ENCODE data around the gene PLBD2.

The PLBD2 gene

GRCh38 chr12:113414519-113415038 is 56.2 kb downstream of the PLBD2 start:
- no peaks in the 10 kb centered on the region for H3K4me1 ChIP-seq (ENCODE audit: control insufficient read depth in 2 of 2, insufficient read depth in 2 of 2, low read length in 2 of 2)
- no peaks in the 10 kb centered on the region for H3K27me3 ChIP-seq (ENCODE audit: control insufficient read depth in 2 of 2, insufficient read depth in 2 of 2, low read length in 2 of 2)
- no peaks in the 10 kb centered on the region for H3K36me3 ChIP-seq (ENCODE audit: control insufficient read depth in 2 of 2, insufficient read depth in 2 of 2, low read length in 2 of 2)
- no peaks in the 10 kb centered on the region for H3K9me3 ChIP-seq (ENCODE audit: control insufficient read depth in 2 of 2, low read length in 2 of 2)
- no peak overlapping the region for H3K4me3 ChIP-seq (ENCODE audit: low read length in 2 of 2)
- no peak overlapping the region for H3K9ac ChIP-seq (ENCODE audit: low read depth in 1 of 2, low read length in 2 of 2)
- H3K27ac ChIP-seq (ENCODE audit: low read depth in 2 of 2, low read length in 2 of 2), result no peak overlapping the region

- Histone ChIP-seq H3K9ac (ENCODE audit: low read depth in 1 of 2, low read length in 2 of 2) (no peak overlapping the region), H3K27ac (ENCODE audit: low read depth in 2 of 2, low read length in 2 of 2) (peak overlapping the region; percentile 16 to 38), H3K36me3 (ENCODE audit: control insufficient read depth in 2 of 2, insufficient read depth in 2 of 2, low read length in 2 of 2) (no peaks in the 10 kb centered on the region), H3K27me3 (ENCODE audit: control insufficient read depth in 2 of 2, insufficient read depth in 2 of 2, low read length in 2 of 2) (no peaks in the 10 kb centered on the region), H3K4me1 (ENCODE audit: control insufficient read depth in 2 of 2, insufficient read depth in 2 of 2, low read length in 2 of 2) (no peaks in the 10 kb centered on the region), H3K9me3 (ENCODE audit: control insufficient read depth in 2 of 2, low read length in 2 of 2) (no peaks in the 10 kb centered on the region), H3K4me3 (ENCODE audit: low read length in 2 of 2) (no peak overlapping the region)
These were observed 57.8 kb downstream of the PLBD2 start for GRCh38 chr12:113416091-113416754.

- Histone ChIP-seq H3K27me3 (ENCODE audit: control insufficient read depth in 2 of 2, insufficient read depth in 2 of 2, low read length in 2 of 2) (no peaks in the 10 kb centered on the region), H3K27ac (ENCODE audit: low read depth in 2 of 2, low read length in 2 of 2) (no peak overlapping the region), H3K4me3 (ENCODE audit: low read length in 2 of 2) (no peak overlapping the region), H3K9me3 (ENCODE audit: control insufficient read depth in 2 of 2, low read length in 2 of 2) (no peaks in the 10 kb centered on the region), H3K36me3 (ENCODE audit: control insufficient read depth in 2 of 2, insufficient read depth in 2 of 2, low read length in 2 of 2) (no peaks in the 10 kb centered on the region), H3K4me1 (ENCODE audit: control insufficient read depth in 2 of 2, insufficient read depth in 2 of 2, low read length in 2 of 2) (peaks cover 3 to 12% of the 10 kb centered on the region in 2 donors), H3K9ac (ENCODE audit: low read depth in 1 of 2, low read length in 2 of 2) (no peak overlapping the region)
These were observed 60.0 kb downstream of the PLBD2 start for GRCh38 chr12:113418213-113418879.

- H3K4me1 ChIP-seq (ENCODE audit: control insufficient read depth in 2 of 2, insufficient read depth in 2 of 2, low read length in 2 of 2), result peaks cover 3 to 12% of the 10 kb centered on the region in 2 donors
- no peak overlapping the region for H3K27ac ChIP-seq (ENCODE audit: low read depth in 2 of 2, low read length in 2 of 2)
- no peaks in the 10 kb centered on the region for H3K27me3 ChIP-seq (ENCODE audit: control insufficient read depth in 2 of 2, insufficient read depth in 2 of 2, low read length in 2 of 2)
- H3K4me3 ChIP-seq (ENCODE audit: low read length in 2 of 2), result no peak overlapping the region
- H3K36me3 ChIP-seq (ENCODE audit: control insufficient read depth in 2 of 2, insufficient read depth in 2 of 2, low read length in 2 of 2), result no peaks in the 10 kb centered on the region
- H3K9me3 ChIP-seq (ENCODE audit: control insufficient read depth in 2 of 2, low read length in 2 of 2), result no peaks in the 10 kb centered on the region
- H3K9ac ChIP-seq (ENCODE audit: low read depth in 1 of 2, low read length in 2 of 2), result no peak overlapping the region
These were observed 62.7 kb downstream of the PLBD2 start for GRCh38 chr12:113420996-113421595.

GRCh38 chr12:113422030-113422885 is 63.9 kb downstream of the PLBD2 start, which contains the start of gene SDSL:
TSS of gene SDSL (plus strand) at chr12:113422380. CDS start at chr12:113427983, 5,603 bp downstream.
- peak within 1 kb of the TSS; percentile 85 to 88 for H3K4me3 ChIP-seq (ENCODE audit: low read length in 2 of 2)
- peak within 1 kb of the TSS; percentile 67 to 72 for H3K27ac ChIP-seq (ENCODE audit: low read depth in 2 of 2, low read length in 2 of 2)
- no peaks in the 10 kb centered on the region for H3K27me3 ChIP-seq (ENCODE audit: control insufficient read depth in 2 of 2, insufficient read depth in 2 of 2, low read length in 2 of 2)
- H3K4me1 ChIP-seq (ENCODE audit: control insufficient read depth in 2 of 2, insufficient read depth in 2 of 2, low read length in 2 of 2), result peaks cover 3 to 12% of the 10 kb centered on the region in 2 donors
- H3K9me3 ChIP-seq (ENCODE audit: control insufficient read depth in 2 of 2, low read length in 2 of 2), result no peaks in the 10 kb centered on the region
- H3K9ac ChIP-seq (ENCODE audit: low read depth in 1 of 2, low read length in 2 of 2), result peak within 1 kb of the TSS; percentile 85 to 97
- H3K36me3 ChIP-seq (ENCODE audit: control insufficient read depth in 2 of 2, insufficient read depth in 2 of 2, low read length in 2 of 2), result no peaks in the 10 kb centered on the region

- Histone ChIP-seq H3K27ac (ENCODE audit: low read depth in 2 of 2, low read length in 2 of 2) (peak overlapping the region; percentile 67 to 72), H3K4me3 (ENCODE audit: low read length in 2 of 2) (peak overlapping the region; percentile 85 to 88)
These were observed 64.7 kb downstream of the PLBD2 start for GRCh38 chr12:113422886-113423669.

GRCh38 chr12:113424456-113424855 is 66.1 kb downstream of the PLBD2 start:
- Histone ChIP-seq H3K27me3 (ENCODE audit: control insufficient read depth in 2 of 2, insufficient read depth in 2 of 2, low read length in 2 of 2) (peaks cover 0 to 6% of the 10 kb centered on the region in 2 donors), H3K36me3 (ENCODE audit: control insufficient read depth in 2 of 2, insufficient read depth in 2 of 2, low read length in 2 of 2) (no peaks in the 10 kb centered on the region), H3K4me3 (ENCODE audit: low read length in 2 of 2) (no peak overlapping the region), H3K4me1 (ENCODE audit: control insufficient read depth in 2 of 2, insufficient read depth in 2 of 2, low read length in 2 of 2) (peaks cover 3 to 12% of the 10 kb centered on the region in 2 donors), H3K9ac (ENCODE audit: low read depth in 1 of 2, low read length in 2 of 2) (no peak overlapping the region), H3K9me3 (ENCODE audit: control insufficient read depth in 2 of 2, low read length in 2 of 2) (no peaks in the 10 kb centered on the region), H3K27ac (ENCODE audit: low read depth in 2 of 2, low read length in 2 of 2) (no peak overlapping the region)

More at GRCh38 chr12:113422886-113423669, 64.7 kb downstream of the PLBD2 start:
- Histone ChIP-seq H3K36me3 (ENCODE audit: control insufficient read depth in 2 of 2, insufficient read depth in 2 of 2, low read length in 2 of 2) (no peaks in the 10 kb centered on the region), H3K4me1 (ENCODE audit: control insufficient read depth in 2 of 2, insufficient read depth in 2 of 2, low read length in 2 of 2) (peaks cover 3 to 12% of the 10 kb centered on the region in 2 donors), H3K27me3 (ENCODE audit: control insufficient read depth in 2 of 2, insufficient read depth in 2 of 2, low read length in 2 of 2) (peaks cover 0 to 2% of the 10 kb centered on the region in 2 donors), H3K9me3 (ENCODE audit: control insufficient read depth in 2 of 2, low read length in 2 of 2) (no peaks in the 10 kb centered on the region), H3K9ac (ENCODE audit: low read depth in 1 of 2, low read length in 2 of 2) (peak overlapping the region; percentile 85 to 97)

- Histone ChIP-seq H3K4me1 (ENCODE audit: control insufficient read depth in 2 of 2, insufficient read depth in 2 of 2, low read length in 2 of 2) (peaks cover 3 to 12% of the 10 kb centered on the region in 2 donors), H3K9me3 (ENCODE audit: control insufficient read depth in 2 of 2, low read length in 2 of 2) (no peaks in the 10 kb centered on the region)
These were observed 66.8 kb downstream of the PLBD2 start for GRCh38 chr12:113424915-113425823.

More at GRCh38 chr12:113424915-113425823, 66.8 kb downstream of the PLBD2 start:
- no peak overlapping the region for H3K9ac ChIP-seq (ENCODE audit: low read depth in 1 of 2, low read length in 2 of 2)
- H3K36me3 ChIP-seq (ENCODE audit: control insufficient read depth in 2 of 2, insufficient read depth in 2 of 2, low read length in 2 of 2), result no peaks in the 10 kb centered on the region
- peaks cover 0 to 6% of the 10 kb centered on the region in 2 donors for H3K27me3 ChIP-seq (ENCODE audit: control insufficient read depth in 2 of 2, insufficient read depth in 2 of 2, low read length in 2 of 2)
- H3K4me3 ChIP-seq (ENCODE audit: low read length in 2 of 2), result no peak overlapping the region
- no peak overlapping the region for H3K27ac ChIP-seq (ENCODE audit: low read depth in 2 of 2, low read length in 2 of 2)
